ENCODE data around the gene F7.

Gene F7

GRCh38 chr13:113125506-113126264, 20.1 kb downstream of the F7 start:
- TF ChIP-seq CTCF (IDR thresholded peaks at IDR 0.05; ENCODE audit: low read depth, low read length) (no peak), EZH2phosphoT487 (IDR thresholded peaks at IDR 0.05; ENCODE audit: low read depth) (no peak)
- Histone ChIP-seq H3K4me1 (ENCODE audit: low read length) (peaks cover 9% of the 10 kb centered on the region; the same call in 1 of the 2 replicates), H3K36me3 (replicated peaks; ENCODE audit: low read depth, low read length) (no peaks in the 10 kb centered on the region), H3K4me3 (ENCODE audit: low read length) (no peak overlapping the region), H3K9me3 (ENCODE audit: insufficient read depth, low read length) (no peaks in the 10 kb centered on the region), H4K20me1 (ENCODE audit: insufficient read depth, low read length) (no peaks in the 10 kb centered on the region), H2AFZ (ENCODE audit: low read depth, low read length) (no peak overlapping the region), H3K27ac (ENCODE audit: low read length) (no peak overlapping the region), H3K27me3 (ENCODE audit: low read depth, low read length) (no peaks in the 10 kb centered on the region; the same call in 1 of the 2 replicates), H3K4me2 (ENCODE audit: low read length) (no peak overlapping the region), H3K9ac (ENCODE audit: low read length) (no peak overlapping the region), H3K79me2 (ENCODE audit: low read length) (no peaks in the 10 kb centered on the region)

DNA sequence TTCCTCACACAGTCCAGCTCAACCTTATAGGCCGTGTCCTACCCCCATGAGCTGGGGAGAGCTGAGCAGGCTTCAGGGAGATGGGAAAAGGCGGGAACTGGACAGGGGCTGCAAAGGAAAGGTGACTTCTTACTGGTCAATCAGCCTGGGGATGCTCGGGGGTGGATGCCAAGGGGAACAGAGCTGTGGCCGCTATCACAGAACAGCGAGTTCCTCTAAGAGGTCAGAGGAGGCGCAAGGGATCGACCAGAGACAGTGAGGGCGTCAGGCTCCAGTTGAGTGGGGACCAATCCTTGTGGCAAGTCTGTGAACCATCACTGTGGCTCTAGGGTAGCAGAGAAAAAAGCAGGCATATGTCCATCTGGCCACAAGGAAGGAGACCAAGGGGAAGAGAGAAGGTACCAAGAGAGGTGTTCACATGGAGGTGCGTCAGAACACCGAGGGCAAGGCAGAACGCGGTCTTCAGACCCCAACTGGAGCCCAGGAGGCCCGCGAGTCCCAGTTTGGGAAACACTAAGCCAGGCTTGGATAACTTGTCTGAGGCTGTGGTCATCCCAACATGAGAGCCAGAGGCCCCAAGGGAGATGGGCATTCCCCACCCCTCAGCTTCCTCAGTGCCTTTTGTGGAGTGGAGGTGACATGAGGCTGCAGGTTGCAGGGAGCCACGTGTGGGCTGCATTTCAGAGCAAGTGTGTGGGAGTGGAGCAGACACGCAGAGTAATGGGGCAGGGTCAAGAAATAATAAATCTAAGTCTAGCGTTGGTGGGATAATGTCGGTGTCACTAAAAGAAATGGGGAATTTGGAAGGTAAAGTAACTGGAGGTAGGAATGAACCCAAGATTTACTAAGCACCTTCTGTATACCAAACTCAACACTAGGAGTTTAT, 20.9 kb downstream of the F7 start:
- H3K79me2 ChIP-seq (ENCODE audit: low read length) = no peaks in the 10 kb centered on the region
- no peak overlapping the region for H2AFZ ChIP-seq (ENCODE audit: low read depth, low read length)
- no peak overlapping the region for H3K9ac ChIP-seq (ENCODE audit: low read length)
- H3K27ac ChIP-seq (ENCODE audit: low read length) = no peak overlapping the region
- TF ChIP-seq CTCF (IDR thresholded peaks at IDR 0.05; ENCODE audit: low read depth, low read length) (no peak), EZH2phosphoT487 (IDR thresholded peaks at IDR 0.05; ENCODE audit: low read depth) (no peak)
- H3K36me3 ChIP-seq (replicated peaks; ENCODE audit: low read depth, low read length) = no peaks in the 10 kb centered on the region
- H3K4me3 ChIP-seq (ENCODE audit: low read length) = no peak overlapping the region
- H4K20me1 ChIP-seq (ENCODE audit: insufficient read depth, low read length) = no peaks in the 10 kb centered on the region
- H3K4me1 ChIP-seq (ENCODE audit: low read length) = peaks cover 9% of the 10 kb centered on the region; the same call in 1 of the 2 replicates
- H3K4me2 ChIP-seq (ENCODE audit: low read length) = no peak overlapping the region
- H3K27me3 ChIP-seq (ENCODE audit: low read depth, low read length) = peaks cover 8% of the 10 kb centered on the region; the same call in 1 of the 2 replicates
- H3K9me3 ChIP-seq (ENCODE audit: insufficient read depth, low read length) = no peaks in the 10 kb centered on the region

DNA sequence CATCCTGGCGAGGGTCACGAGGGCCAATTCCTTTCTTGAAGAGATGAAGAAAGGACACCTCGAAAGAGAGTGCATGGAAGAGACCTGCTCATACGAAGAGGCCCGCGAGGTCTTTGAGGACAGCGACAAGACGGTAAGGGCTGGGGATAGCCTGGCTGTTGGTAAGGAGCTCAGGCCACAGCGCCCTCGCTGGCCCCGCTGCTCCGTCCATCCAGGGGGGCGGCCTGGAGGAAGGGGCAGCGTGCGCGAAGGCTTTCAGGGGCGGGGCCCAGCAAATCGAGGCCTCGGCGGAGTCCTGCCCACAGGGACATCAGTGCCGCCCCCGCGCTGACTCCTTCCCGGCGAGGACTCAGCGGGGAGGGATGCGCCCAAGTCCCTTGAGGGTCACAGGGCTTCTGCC, 23.9 kb downstream of the F7 start:
- Histone ChIP-seq H3K9me3 (ENCODE audit: insufficient read depth, low read length) (no peaks in the 10 kb centered on the region), H3K9ac (ENCODE audit: low read length) (no peak overlapping the region), H3K27ac (ENCODE audit: low read length) (no peak overlapping the region), H3K36me3 (replicated peaks; ENCODE audit: low read depth, low read length) (no peaks in the 10 kb centered on the region), H3K27me3 (ENCODE audit: low read depth, low read length) (peaks cover 30% of the 10 kb centered on the region), H3K4me1 (ENCODE audit: low read length) (peaks cover 9% of the 10 kb centered on the region; the same call in 1 of the 2 replicates), H4K20me1 (ENCODE audit: insufficient read depth, low read length) (no peaks in the 10 kb centered on the region), H3K4me2 (ENCODE audit: low read length) (no peak overlapping the region), H3K79me2 (ENCODE audit: low read length) (no peaks in the 10 kb centered on the region), H2AFZ (ENCODE audit: low read depth, low read length) (no peak overlapping the region), H3K4me3 (ENCODE audit: low read length) (no peak overlapping the region)
- TF ChIP-seq CTCF (IDR thresholded peaks at IDR 0.05; ENCODE audit: low read depth, low read length) = no peak
- TF ChIP-seq EZH2phosphoT487 (IDR thresholded peaks at IDR 0.05; ENCODE audit: low read depth) = no peak
